Common myeloid progenitor, CD34-positive (primary cell): Measurements from ENCODE around the gene CRADD.

Experiments
- CTCF ChIA-PET: fragments of 350-600 bp; sonication (Branson Sonifier 250); formaldehyde crosslinking; loops from one replicate; lab custom pipeline; 2021; ENCODE audit warnings: antibody characterized with exemption; lab: Charles Lee
- POLR2A ChIA-PET: fragments of 350-600 bp; sonication (Branson Sonifier 250); formaldehyde crosslinking; loops from one replicate; lab custom pipeline; 2021; ENCODE audit warnings: antibody characterized with exemption; lab: Charles Lee
- DNase-seq, 3 donors: peaks; one replicate each; pipeline versions ENCODE4 v3.0.0 to v3.0.0-alpha.2; 2013
- H3K27ac ChIP-seq, 2 experiments: 1 replicate in 1 of 2; 2 replicates in 1 of 2; pipeline ENCODE4 v1.7.0; 2013; ENCODE audit warnings: inconsistent platforms in 2 of 2, low read length in 2 of 2, mild to moderate bottlenecking in 2 of 2, low read depth in 1 of 2, moderate library complexity in 1 of 2; ENCODE audit not compliant: severe bottlenecking in 2 of 2, insufficient read depth in 1 of 2, poor library complexity in 1 of 2
- H3K27me3 ChIP-seq, 5 experiments: replicated peaks in 2 of 5; 1 replicate in 3 of 5; 2 replicates in 2 of 5; pipeline versions ENCODE4 v1.6.1 to v1.7.0; 2013; ENCODE audit warnings: low read length in 4 of 5, mild to moderate bottlenecking in 2 of 5, moderate library complexity in 2 of 5, inconsistent platforms in 1 of 5; ENCODE audit not compliant: insufficient read depth in 5 of 5, control insufficient read depth in 4 of 5
- H3K36me3 ChIP-seq, 4 experiments: 1 replicate in 2 of 4; 2 replicates in 2 of 4; pipeline versions ENCODE4 v1.6.1 to v1.7.0; 2013; ENCODE audit warnings: low read length in 3 of 4, control low read depth in 1 of 4, mild to moderate bottlenecking in 1 of 4; ENCODE audit not compliant: control insufficient read depth in 4 of 4, insufficient read depth in 4 of 4
- H3K4me1 ChIP-seq, 4 experiments: 1 replicate in 3 of 4; 2 replicates in 1 of 4; pipeline versions ENCODE4 v1.6.1 to v1.7.1; 2013; ENCODE audit warnings: low read length in 3 of 4, mild to moderate bottlenecking in 3 of 4, control low read depth in 1 of 4, inconsistent platforms in 1 of 4, moderate library complexity in 1 of 4; ENCODE audit not compliant: control insufficient read depth in 4 of 4, insufficient read depth in 4 of 4; ENCODE audit errors: control extremely low read depth in 1 of 4
- H3K4me3 ChIP-seq, 7 experiments: 1 replicate in 4 of 7; 2 replicates in 3 of 7; pipeline versions ENCODE4 v1.5.1 to v1.7.0; 2013; ENCODE audit warnings: mild to moderate bottlenecking in 7 of 7, low read length in 6 of 7, moderate library complexity in 6 of 7, inconsistent platforms in 2 of 7, low read depth in 2 of 7, control low read depth in 1 of 7; ENCODE audit not compliant: insufficient read depth in 4 of 7, control insufficient read depth in 1 of 7; ENCODE audit errors: extremely low read depth in 1 of 7
- H3K9me3 ChIP-seq, 5 experiments: 1 replicate in 4 of 5; 2 replicates in 1 of 5; pipeline versions ENCODE4 v1.6.1 to v1.7.1; 2013; ENCODE audit warnings: low read length in 4 of 5, mild to moderate bottlenecking in 2 of 5, inconsistent platforms in 1 of 5, low read depth in 1 of 5, moderate library complexity in 1 of 5; ENCODE audit not compliant: control insufficient read depth in 4 of 5, insufficient read depth in 2 of 5; ENCODE audit errors: control extremely low read depth in 1 of 5
- WGBS: methylation state at CpG from one replicate; pipeline ENCODE4 v1.1.5; 2013; ENCODE audit not compliant: insufficient coverage; 5-methylcytosine and 5-hydroxymethylcytosine counted together

The CRADD gene

GRCh38 chr12:93657071-93657470, 20.1 kb upstream of the CRADD start:
- no peak for DNase-seq
- CTCF ChIA-PET: no interaction called here
- peaks cover 0 to 2% (median 0%) of the 10 kb centered on the region in 5 experiments for H3K9me3 ChIP-seq
- H3K4me3 ChIP-seq: no peak overlapping the region
- POLR2A ChIA-PET: no interaction called here
- H3K27me3 ChIP-seq: no peaks in the 10 kb centered on the region
- no peaks in the 10 kb centered on the region for H3K4me1 ChIP-seq
- H3K36me3 ChIP-seq: no peaks in the 10 kb centered on the region
- no CpG with 5 or more reads among the region's 2 CpGs for WGBS
- no peak overlapping the region for H3K27ac ChIP-seq

DNA sequence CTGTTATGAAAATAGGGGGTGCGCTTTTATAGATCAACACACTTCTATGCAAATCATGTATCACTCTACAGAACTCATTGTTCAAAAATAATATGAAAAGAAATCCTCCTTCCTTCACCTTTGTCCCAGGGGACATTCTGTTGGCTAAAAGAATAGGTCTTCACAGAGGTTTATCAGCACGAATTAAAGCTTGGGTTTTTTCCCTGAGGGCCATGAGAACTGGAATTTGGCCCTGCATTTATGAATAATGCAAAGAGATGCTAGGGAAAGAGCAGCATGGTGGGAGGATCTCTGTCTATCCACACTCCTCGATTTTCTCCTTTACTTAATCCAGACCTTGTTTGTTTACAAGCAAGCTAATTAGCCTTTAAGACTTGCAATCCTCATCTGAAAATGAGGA, 16.2 kb upstream of the CRADD start:
- Histone ChIP-seq H3K9me3 (peaks cover 0 to 2% (median 0%) of the 10 kb centered on the region in 5 experiments), H3K36me3 (no peaks in the 10 kb centered on the region), H3K4me1 (no peaks in the 10 kb centered on the region), H3K27ac (no peak overlapping the region), H3K4me3 (no peak overlapping the region), H3K27me3 (no peaks in the 10 kb centered on the region)
- ChIA-PET CTCF (no interaction called here), POLR2A (no interaction called here)
- 90% methylated on average over 2 of the region's 3 CpGs for WGBS
- DNase-seq: no peak

GRCh38 chr12:93663006-93663728, 14.0 kb upstream of the CRADD start:
- Histone ChIP-seq H3K27ac (no peak overlapping the region), H3K27me3 (no peaks in the 10 kb centered on the region), H3K36me3 (no peaks in the 10 kb centered on the region), H3K9me3 (no peaks in the 10 kb centered on the region), H3K4me3 (no peak overlapping the region), H3K4me1 (no peaks in the 10 kb centered on the region)
- POLR2A ChIA-PET: no interaction called here
- 100% methylated on average over 2 of the region's 2 CpGs for WGBS
- no peak for DNase-seq
- CTCF ChIA-PET: no interaction called here

DNA sequence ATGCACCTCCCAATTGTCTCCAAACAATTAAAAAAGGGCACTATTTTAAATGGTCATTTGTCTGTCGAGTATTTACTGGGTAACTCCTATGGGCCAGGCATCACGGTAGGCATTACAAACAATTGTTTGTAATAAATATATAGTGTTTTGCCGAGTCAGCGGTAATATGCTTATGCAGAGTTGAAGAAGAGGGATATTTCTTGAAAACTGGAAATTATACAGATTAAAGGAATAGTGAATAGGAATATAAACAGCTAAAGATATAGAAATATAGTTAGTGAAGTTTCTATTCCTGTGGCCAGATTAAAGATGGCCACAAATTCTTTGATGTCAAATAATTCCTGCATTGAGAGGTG, 13.5 kb upstream of the CRADD start:
- WGBS: 100% methylated on average over 1 of the region's 4 CpGs
- H3K4me1 ChIP-seq: no peaks in the 10 kb centered on the region
- no peaks in the 10 kb centered on the region for H3K36me3 ChIP-seq
- H3K27me3 ChIP-seq: no peaks in the 10 kb centered on the region
- H3K4me3 ChIP-seq: no peak overlapping the region
- ChIA-PET POLR2A (no interaction called here), CTCF (no interaction called here)
- H3K27ac ChIP-seq: no peak overlapping the region
- no peaks in the 10 kb centered on the region for H3K9me3 ChIP-seq
- no peak for DNase-seq

DNA sequence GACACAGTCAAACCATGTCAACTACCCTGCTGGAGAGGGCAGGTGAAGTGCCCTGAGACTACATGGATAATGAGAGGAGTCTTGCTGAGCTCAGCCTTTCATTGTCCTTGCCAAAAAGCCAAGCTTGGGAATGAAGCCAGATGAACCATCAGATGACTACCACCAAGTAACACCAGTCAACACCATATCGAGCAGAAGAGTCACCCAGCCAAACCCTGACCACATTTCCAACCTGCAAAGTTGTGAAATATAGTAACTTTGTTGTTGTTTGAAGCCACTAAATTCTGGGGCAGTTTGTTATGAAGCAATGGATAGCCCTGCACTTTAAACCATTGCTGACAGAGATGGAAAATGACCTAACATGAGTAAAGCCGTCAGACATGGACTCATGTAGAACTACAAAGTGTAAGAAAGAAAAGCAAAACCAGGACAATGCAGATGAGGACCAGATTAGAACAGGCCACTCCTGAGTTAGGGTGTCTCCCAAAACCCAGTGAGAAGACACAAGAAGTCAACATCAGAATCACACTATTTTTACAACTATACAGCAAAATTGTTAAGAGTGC, 12.5 kb upstream of the CRADD start:
- no peak for DNase-seq
- Histone ChIP-seq H3K27me3 (no peaks in the 10 kb centered on the region), H3K27ac (no peak overlapping the region), H3K9me3 (peaks cover 0 to 4% (median 3%) of the 10 kb centered on the region in 5 experiments), H3K4me3 (no peak overlapping the region), H3K36me3 (no peaks in the 10 kb centered on the region), H3K4me1 (no peaks in the 10 kb centered on the region)
- no CpG with 5 or more reads among the region's 2 CpGs for WGBS
- CTCF ChIA-PET: no interaction called here
- POLR2A ChIA-PET: no interaction called here

DNA sequence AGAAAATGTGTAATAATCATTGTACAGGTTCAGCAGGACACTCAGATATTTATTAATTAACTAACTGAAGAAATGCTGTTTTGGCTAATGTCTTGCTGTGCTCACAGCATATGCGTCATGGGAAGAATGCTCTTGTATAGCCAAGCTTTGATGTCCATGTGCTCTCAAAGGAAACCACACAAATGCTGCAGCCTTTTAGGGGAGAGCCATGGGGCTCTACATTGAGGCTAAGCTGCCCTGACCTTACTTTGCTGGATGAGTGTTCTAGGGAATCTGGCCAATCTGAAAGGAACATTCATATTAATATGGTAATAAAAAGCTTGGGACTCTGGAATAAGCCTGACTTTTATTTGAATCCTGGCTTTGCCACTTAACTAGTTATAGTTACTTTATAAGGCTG, 9.5 kb upstream of the CRADD start:
- no peak for DNase-seq
- Histone ChIP-seq H3K27me3 (no peaks in the 10 kb centered on the region), H3K4me1 (no peaks in the 10 kb centered on the region), H3K36me3 (no peaks in the 10 kb centered on the region), H3K9me3 (peaks cover 0 to 7% (median 3%) of the 10 kb centered on the region in 5 experiments), H3K4me3 (no peak overlapping the region), H3K27ac (no peak overlapping the region)
- WGBS: 89% methylated on average over 1 of the region's 1 CpG
- ChIA-PET CTCF (interaction anchor here (0.6 kb wide), 1 partner anchor 169 kb away, joined by 3 read pairs; no protein-coding TSS in a partner anchor), POLR2A (no interaction called here)

- peaks cover 0 to 7% (median 3%) of the 10 kb centered on the region in 5 experiments for H3K9me3 ChIP-seq
- no peak overlapping the region for H3K4me3 ChIP-seq
- ChIA-PET POLR2A (no interaction called here), CTCF (no interaction called here)
- no peaks in the 10 kb centered on the region for H3K36me3 ChIP-seq
- H3K27ac ChIP-seq: no peak overlapping the region
- H3K27me3 ChIP-seq: no peaks in the 10 kb centered on the region
- DNase-seq: no peak
- WGBS: 100% methylated on average over 3 of the region's 5 CpGs
- peaks cover 0 to 3% (median 0%) of the 10 kb centered on the region in 4 experiments for H3K4me1 ChIP-seq
Measured at GRCh38 chr12:93668919-93669418, 8.2 kb upstream of the CRADD start.
